K562 (cell line): ENCODE data around the gene SUPT3H. TPM values are rescaled to one million over a fixed set of nuclear protein-coding genes. Genes with fewer than 3 reads are reported as not detected.

Experiments used
- ASH1L ChIP-seq: fragments of 450-650 bp; IDR thresholded peaks from 2 replicates; pipeline ENCODE4 v1.6.1; 2018; ENCODE audit warnings: borderline replicate concordance, mild to moderate bottlenecking, low read depth; ENCODE audit not compliant: partially characterized antibody
- BDP1 ChIP-seq: IDR thresholded peaks from 3 replicates; pipeline ENCODE4 v1.6.1; 2011; ENCODE audit not compliant: insufficient read length, insufficient read depth
- CUX1 ChIP-seq: fragments of 200-800 bp; sonication (Bioruptor generic); IDR thresholded peaks from 2 replicates; pipeline ENCODE4 v1.6.1; 2016; ENCODE audit warnings: missing genetic modification characterization, missing compliant biosample characterization
- ETV1 ChIP-seq: fragments of 450-650 bp; conservative IDR thresholded peaks from 2 replicates; pipeline ENCODE4 v1.6.1; 2016; ENCODE audit warnings: missing genetic modification characterization, control low read depth, low read depth, missing compliant biosample characterization
- KLF10 ChIP-seq: fragments of 250-450 bp; sonication (Bioruptor Pico); IDR thresholded peaks from 2 replicates; pipeline ENCODE4 v1.6.1; 2021; ENCODE audit warnings: matching md5 sums
- MECOM ChIP-seq: fragments of 250-450 bp; sonication (Bioruptor Pico); IDR thresholded peaks from 2 replicates; pipeline ENCODE4 v1.8.0; 2022; ENCODE audit warnings: inconsistent platforms
- NR3C1 ChIP-seq: sonication (generic); formaldehyde crosslinking; IDR thresholded peaks from 2 replicates; pipeline ENCODE4 v1.8.1; 2022; ENCODE audit warnings: missing genetic modification reagents
- PATZ1 ChIP-seq: fragments of 250-450 bp; sonication (Bioruptor Pico); IDR thresholded peaks from 2 replicates; pipeline ENCODE4 v1.5.0; 2020; ENCODE audit warnings: mild to moderate bottlenecking, borderline replicate concordance
- SMARCE1 ChIP-seq: fragments of 450-650 bp; IDR thresholded peaks from 2 replicates; pipeline ENCODE4 v1.7.1; 2016; ENCODE audit warnings: mild to moderate bottlenecking
- YBX1 ChIP-seq: fragments of 450-650 bp; IDR thresholded peaks from 2 replicates; pipeline ENCODE4 v1.7.1; 2016; ENCODE audit warnings: mild to moderate bottlenecking
- ZC3H4 ChIP-seq: sonication (generic); formaldehyde crosslinking; IDR thresholded peaks from 2 replicates; pipeline ENCODE4 v1.9.0; 2021; ENCODE audit warnings: missing genetic modification reagents, borderline replicate concordance
- ZNF184 ChIP-seq: sonication (generic); formaldehyde crosslinking; IDR thresholded peaks from 2 replicates; pipeline ENCODE4 v1.5.0; 2020; ENCODE audit warnings: missing genetic modification reagents
- ZNF449 ChIP-seq: fragments of 250-450 bp; sonication (Bioruptor Pico); IDR thresholded peaks from 2 replicates; pipeline ENCODE4 v1.8.0; 2022; ENCODE audit warnings: moderate library complexity, mild to moderate bottlenecking, inconsistent platforms
- polyA plus RNA-seq, 8 experiments: library from polyadenylated mRNA; depleted of rRNA in 4 of 8; stranded (reverse) in 5 of 8; unstranded in 3 of 8; fragments of >200 nt; fragmentation: Nextera tagmentation in 2 of 8; fragmentation: Illumina TruSeq in 1 of 8; extraction: Ambion mirVana in 2 of 8; extraction: Trizol in 1 of 8; gene quantifications; 2 replicates each; pipeline versions ENCODE4 v1.2.1 to v1.2.3, GENCODE V29; 2011 to 2014; ENCODE audit warnings: inconsistent platforms in 1 of 8, missing spikeins in 1 of 8
- total RNA-seq, 7 experiments: library from RNA; depleted of rRNA in 6 of 7; stranded (reverse); fragments of >200 nt in 6 of 7; fragmentation: Illumina TruSeq in 2 of 7; extraction: Trizol in 2 of 7; gene quantifications; 2 replicates each; pipeline versions ENCODE4 v1.2.1 to v1.2.3, GENCODE V29; 2011 to 2021; ENCODE audit warnings: low replicate concordance in 1 of 7
- TF ChIP-seq, protein P1 (sequence below): fragments of 250-450 bp; sonication (Bioruptor Pico); IDR thresholded peaks from 2 replicates; pipeline ENCODE4 v1.8.0; 2021; ENCODE audit warnings: mild to moderate bottlenecking, moderate library complexity
- TF ChIP-seq, protein P2 (sequence below): fragments of 450-650 bp; IDR thresholded peaks from one replicate; pipeline ENCODE4 v1.6.1; 2018; ENCODE audit warnings: mild to moderate bottlenecking, moderate library complexity; ENCODE audit not compliant: partially characterized antibody
- TF ChIP-seq, protein P3 (sequence below), 2 experiments: fragments of 450-650 bp in 1 of 2; sonication (generic) in 1 of 2; formaldehyde crosslinking; conservative IDR thresholded peaks; 2 replicates each; pipeline versions ENCODE4 v1.4.0 to v1.8.1; 2020 to 2022; ENCODE audit warnings: mild to moderate bottlenecking in 1 of 2, missing genetic modification reagents in 1 of 2

SUPT3H gene
- total and polyA plus RNA-seq, 9 of the 15 experiments (the other 6 are each of a cell fraction or from before 2014, with no cell fraction given), result 7.2 to 16.3 (median 11.9) TPM

GRCh38 chr6:45377043-45377553, 636 bp downstream of the SUPT3H start (continued):
- no peak for TF ChIP-seq ZC3H4
- TF ChIP-seq YBX1, result no peak
- TF ChIP-seq ZNF184 (CRISPR knock-in tag), result no peak
- TF ChIP-seq KLF10, result no peak
- TF ChIP-seq MECOM (CRISPR knock-in tag), result no peak
- TF ChIP-seq CUX1 (CRISPR knock-in tag), result no peak
- TF ChIP-seq NR3C1 (CRISPR knock-in tag), result no peak
- TF ChIP-seq SMARCE1, result peak; percentile 56; the same call in 1 of the 2 replicates
- TF ChIP-seq BDP1, result no peak
- TF ChIP-seq, protein P1, sequence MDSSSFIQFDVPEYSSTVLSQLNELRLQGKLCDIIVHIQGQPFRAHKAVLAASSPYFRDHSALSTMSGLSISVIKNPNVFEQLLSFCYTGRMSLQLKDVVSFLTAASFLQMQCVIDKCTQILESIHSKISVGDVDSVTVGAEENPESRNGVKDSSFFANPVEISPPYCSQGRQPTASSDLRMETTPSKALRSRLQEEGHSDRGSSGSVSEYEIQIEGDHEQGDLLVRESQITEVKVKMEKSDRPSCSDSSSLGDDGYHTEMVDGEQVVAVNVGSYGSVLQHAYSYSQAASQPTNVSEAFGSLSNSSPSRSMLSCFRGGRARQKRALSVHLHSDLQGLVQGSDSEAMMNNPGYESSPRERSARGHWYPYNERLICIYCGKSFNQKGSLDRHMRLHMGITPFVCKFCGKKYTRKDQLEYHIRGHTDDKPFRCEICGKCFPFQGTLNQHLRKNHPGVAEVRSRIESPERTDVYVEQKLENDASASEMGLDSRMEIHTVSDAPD (CRISPR knock-in tag), result no peak
- TF ChIP-seq ASH1L, result no peak
- TF ChIP-seq, protein P2, sequence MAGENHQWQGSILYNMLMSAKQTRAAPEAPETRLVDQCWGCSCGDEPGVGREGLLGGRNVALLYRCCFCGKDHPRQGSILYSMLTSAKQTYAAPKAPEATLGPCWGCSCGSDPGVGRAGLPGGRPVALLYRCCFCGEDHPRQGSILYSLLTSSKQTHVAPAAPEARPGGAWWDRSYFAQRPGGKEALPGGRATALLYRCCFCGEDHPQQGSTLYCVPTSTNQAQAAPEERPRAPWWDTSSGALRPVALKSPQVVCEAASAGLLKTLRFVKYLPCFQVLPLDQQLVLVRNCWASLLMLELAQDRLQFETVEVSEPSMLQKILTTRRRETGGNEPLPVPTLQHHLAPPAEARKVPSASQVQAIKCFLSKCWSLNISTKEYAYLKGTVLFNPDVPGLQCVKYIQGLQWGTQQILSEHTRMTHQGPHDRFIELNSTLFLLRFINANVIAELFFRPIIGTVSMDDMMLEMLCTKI, result no peak
- TF ChIP-seq PATZ1 (CRISPR knock-in tag), result no peak
- TF ChIP-seq ETV1 (tag), result no peak
- TF ChIP-seq ZNF449 (CRISPR knock-in tag), result no peak
- TF ChIP-seq, protein P3, sequence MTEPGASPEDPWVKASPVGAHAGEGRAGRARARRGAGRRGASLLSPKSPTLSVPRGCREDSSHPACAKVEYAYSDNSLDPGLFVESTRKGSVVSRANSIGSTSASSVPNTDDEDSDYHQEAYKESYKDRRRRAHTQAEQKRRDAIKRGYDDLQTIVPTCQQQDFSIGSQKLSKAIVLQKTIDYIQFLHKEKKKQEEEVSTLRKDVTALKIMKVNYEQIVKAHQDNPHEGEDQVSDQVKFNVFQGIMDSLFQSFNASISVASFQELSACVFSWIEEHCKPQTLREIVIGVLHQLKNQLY (CRISPR knock-in tag; conservative IDR thresholded peaks at IDR 0.05), result no peak
